Progenitor cell of endocrine pancreas (in vitro differentiated cells): ENCODE results near the gene NDST1. TPM values are rescaled to one million over a fixed set of nuclear protein-coding genes. Genes with fewer than 3 reads are reported as not detected.

Experiments used
- DNase-seq: peaks from one replicate; pipeline ENCODE4 v3.0.0; 2021; ENCODE audit warnings: low spot score; ENCODE audit not compliant: unreplicated experiment
- H3K27ac Mint-ChIP-seq: 2 replicates; pipeline ENCODE4 v1.8.0; 2021; ENCODE audit warnings: mild to moderate bottlenecking, moderate library complexity, mixed read lengths
- H3K27me3 Mint-ChIP-seq: 2 replicates; pipeline ENCODE4 v1.8.0; 2021; ENCODE audit warnings: mixed read lengths
- H3K36me3 Mint-ChIP-seq: 2 replicates; pipeline ENCODE4 v1.8.0; 2022; ENCODE audit warnings: mixed read lengths; ENCODE audit not compliant: insufficient read depth
- H3K4me1 Mint-ChIP-seq: 2 replicates; pipeline ENCODE4 v1.8.0; 2021; ENCODE audit warnings: low read depth, mixed read lengths
- H3K4me3 Mint-ChIP-seq: 2 replicates; pipeline ENCODE4 v1.8.0; 2021; ENCODE audit warnings: low read depth, mild to moderate bottlenecking, moderate library complexity, mixed read lengths
- H3K9me3 Mint-ChIP-seq: 2 replicates; pipeline ENCODE4 v1.8.0; 2021; ENCODE audit warnings: low read depth, mixed read lengths
- total RNA-seq: library from RNA; stranded (reverse); gene quantifications from 2 replicates; pipeline ENCODE4 v1.2.1, GENCODE V29; 2021
- TF ChIP-seq, protein P1 (sequence below): fragments of 200-600 bp; sonication (generic); IDR thresholded peaks from one replicate; pipeline ENCODE4 v1.5.0; 2021; ENCODE audit warnings: antibody characterized with exemption, mild to moderate bottlenecking; ENCODE audit not compliant: unreplicated experiment

The NDST1 gene
- total RNA-seq, 1 donor from 2014 or later = 169 TPM

DNA sequence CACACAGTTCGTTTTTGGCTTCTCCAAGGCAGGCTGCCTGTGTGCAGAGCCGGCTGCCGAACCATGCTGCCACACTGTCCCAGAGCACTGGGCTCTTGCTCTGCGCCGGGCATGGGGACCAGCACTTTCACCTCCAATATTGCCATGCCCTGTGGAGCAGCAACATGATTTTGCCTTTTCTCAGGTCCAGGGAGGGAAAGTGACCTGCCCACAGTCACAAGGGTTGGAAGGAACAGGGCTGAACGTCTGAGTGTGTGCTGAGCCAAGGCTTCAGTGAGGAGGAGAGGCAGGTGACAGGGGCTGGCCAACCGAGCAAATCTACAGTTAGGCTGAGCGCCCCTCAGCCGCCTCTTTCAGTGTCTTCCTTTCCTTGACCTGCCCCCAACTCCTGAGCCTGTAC, 98.5 kb downstream of the NDST1 start:
- TF ChIP-seq, protein P1, sequence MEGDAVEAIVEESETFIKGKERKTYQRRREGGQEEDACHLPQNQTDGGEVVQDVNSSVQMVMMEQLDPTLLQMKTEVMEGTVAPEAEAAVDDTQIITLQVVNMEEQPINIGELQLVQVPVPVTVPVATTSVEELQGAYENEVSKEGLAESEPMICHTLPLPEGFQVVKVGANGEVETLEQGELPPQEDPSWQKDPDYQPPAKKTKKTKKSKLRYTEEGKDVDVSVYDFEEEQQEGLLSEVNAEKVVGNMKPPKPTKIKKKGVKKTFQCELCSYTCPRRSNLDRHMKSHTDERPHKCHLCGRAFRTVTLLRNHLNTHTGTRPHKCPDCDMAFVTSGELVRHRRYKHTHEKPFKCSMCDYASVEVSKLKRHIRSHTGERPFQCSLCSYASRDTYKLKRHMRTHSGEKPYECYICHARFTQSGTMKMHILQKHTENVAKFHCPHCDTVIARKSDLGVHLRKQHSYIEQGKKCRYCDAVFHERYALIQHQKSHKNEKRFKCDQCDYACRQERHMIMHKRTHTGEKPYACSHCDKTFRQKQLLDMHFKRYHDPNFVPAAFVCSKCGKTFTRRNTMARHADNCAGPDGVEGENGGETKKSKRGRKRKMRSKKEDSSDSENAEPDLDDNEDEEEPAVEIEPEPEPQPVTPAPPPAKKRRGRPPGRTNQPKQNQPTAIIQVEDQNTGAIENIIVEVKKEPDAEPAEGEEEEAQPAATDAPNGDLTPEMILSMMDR = no peak
- no peak for DNase-seq
- Mint-ChIP-seq H3K36me3 (no peaks in the 10 kb centered on the region), H3K4me3 (no peak overlapping the region), H3K27me3 (no peaks in the 10 kb centered on the region), H3K27ac (no peak overlapping the region), H3K9me3 (no peaks in the 10 kb centered on the region), H3K4me1 (peaks cover 10% of the 10 kb centered on the region)

DNA sequence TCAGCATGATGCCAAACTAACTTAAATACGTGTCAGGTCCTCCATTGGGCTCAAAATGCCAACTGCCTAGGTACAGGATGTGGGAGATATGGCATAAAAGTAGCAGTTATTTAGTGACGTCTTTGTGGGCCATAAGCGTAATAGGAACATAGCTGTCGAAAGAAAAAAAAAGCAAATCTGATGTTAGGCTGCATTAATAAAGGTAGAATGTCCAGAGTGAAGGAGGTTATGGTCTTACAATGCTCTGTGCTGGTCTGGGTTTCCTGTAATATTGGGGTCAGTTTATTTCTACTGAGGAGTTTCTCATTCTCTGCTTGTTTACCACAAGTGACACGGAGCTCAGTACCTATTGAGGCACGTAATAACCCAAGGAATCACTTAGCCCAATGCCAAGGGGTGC, 99.2 kb downstream of the NDST1 start:
- H3K36me3 Mint-ChIP-seq = no peaks in the 10 kb centered on the region
- H3K27me3 Mint-ChIP-seq = peaks cover under 1% of the 10 kb centered on the region
- no peak overlapping the region for H3K27ac Mint-ChIP-seq
- TF ChIP-seq, protein P1 = no peak
- H3K4me3 Mint-ChIP-seq = no peak overlapping the region
- H3K9me3 Mint-ChIP-seq = no peaks in the 10 kb centered on the region
- no peak for DNase-seq
- peaks cover 10% of the 10 kb centered on the region for H3K4me1 Mint-ChIP-seq

Other genes with a start within 250 kb of the NDST1 start
- not detected in 2 replicates for gene CAMK2A, start 218.4 kb upstream of the NDST1 start, total RNA-seq
- gene ARSI, start 205.2 kb upstream of the NDST1 start, total RNA-seq = 0.24 TPM in 1 of 2 replicates, not detected in the other
- gene TCOF1, start 150.4 kb upstream of the NDST1 start, total RNA-seq = 58.9 and 66.7 TPM in 2 replicates
- 41.3 and 45.8 TPM in 2 replicates for gene CD74, start 95.2 kb upstream of the NDST1 start, total RNA-seq
- 1,941 and 2,072 TPM in 2 replicates for gene RPS14, start 58.4 kb upstream of the NDST1 start, total RNA-seq
- gene SYNPO, start 132.5 kb downstream of the NDST1 start, total RNA-seq = 1.4 and 1.5 TPM in 2 replicates
- 2.9 and 3.1 TPM in 2 replicates for gene MYOZ3, start 153.1 kb downstream of the NDST1 start, total RNA-seq
- 58.1 and 59.1 TPM in 2 replicates for gene RBM22, start 192.9 kb downstream of the NDST1 start, total RNA-seq